OCI-LY3 (cell line): Measurements from ENCODE around the gene DCLK1.

ENCODE experiments used
- EZH2phosphoT487 ChIP-seq: fragments of 200-600 bp; shearing (Covaris generic); IDR thresholded peaks from 2 replicates; pipeline ENCODE4 v1.6.1; 2018; ENCODE audit warnings: antibody characterized with exemption, mixed run types, low read depth
- TF ChIP-seq, protein P1 (sequence below): fragments of 200-600, 300-600 bp; sonication (generic); IDR thresholded peaks from 2 replicates; pipeline ENCODE4 v1.5.1; 2014; ENCODE audit warnings: antibody characterized with exemption, low read length, low read depth

DNA sequence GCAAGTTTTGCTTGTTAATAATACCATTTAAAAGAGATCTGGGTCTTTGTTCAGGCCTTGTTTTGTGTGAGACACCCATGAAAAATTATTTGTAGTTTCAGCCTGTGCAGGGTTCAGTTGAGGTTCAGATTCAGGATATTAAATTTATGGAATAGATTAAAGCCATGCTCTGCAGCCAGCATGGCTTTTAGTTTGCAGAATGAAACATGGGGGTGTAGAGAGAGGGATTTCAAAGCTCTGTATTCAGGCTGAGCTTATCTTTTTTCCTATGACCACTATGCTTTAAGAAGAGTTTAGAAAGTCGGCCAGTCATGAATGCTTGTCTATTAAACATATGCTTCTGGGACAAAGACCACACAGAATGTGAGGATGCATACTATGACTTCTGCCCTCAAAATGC is 73.6 kb downstream of the DCLK1 start:
- TF ChIP-seq, protein P1, sequence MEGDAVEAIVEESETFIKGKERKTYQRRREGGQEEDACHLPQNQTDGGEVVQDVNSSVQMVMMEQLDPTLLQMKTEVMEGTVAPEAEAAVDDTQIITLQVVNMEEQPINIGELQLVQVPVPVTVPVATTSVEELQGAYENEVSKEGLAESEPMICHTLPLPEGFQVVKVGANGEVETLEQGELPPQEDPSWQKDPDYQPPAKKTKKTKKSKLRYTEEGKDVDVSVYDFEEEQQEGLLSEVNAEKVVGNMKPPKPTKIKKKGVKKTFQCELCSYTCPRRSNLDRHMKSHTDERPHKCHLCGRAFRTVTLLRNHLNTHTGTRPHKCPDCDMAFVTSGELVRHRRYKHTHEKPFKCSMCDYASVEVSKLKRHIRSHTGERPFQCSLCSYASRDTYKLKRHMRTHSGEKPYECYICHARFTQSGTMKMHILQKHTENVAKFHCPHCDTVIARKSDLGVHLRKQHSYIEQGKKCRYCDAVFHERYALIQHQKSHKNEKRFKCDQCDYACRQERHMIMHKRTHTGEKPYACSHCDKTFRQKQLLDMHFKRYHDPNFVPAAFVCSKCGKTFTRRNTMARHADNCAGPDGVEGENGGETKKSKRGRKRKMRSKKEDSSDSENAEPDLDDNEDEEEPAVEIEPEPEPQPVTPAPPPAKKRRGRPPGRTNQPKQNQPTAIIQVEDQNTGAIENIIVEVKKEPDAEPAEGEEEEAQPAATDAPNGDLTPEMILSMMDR, result no peak
- TF ChIP-seq EZH2phosphoT487, result no peak
